OCI-LY1 (cell line): ENCODE measurements around the gene MYEOV.
A peak's percentile ranks its signal among the peaks of the same experiment; 100 is the strongest.

Experiments used
- H2AFZ ChIP-seq: fragments of 200-600 bp; sonication (generic), shearing (Covaris generic); 2 replicates; pipeline ENCODE4 v1.6.0; 2014; ENCODE audit warnings: antibody characterized with exemption, mild to moderate bottlenecking, low read length
- H3F3A ChIP-seq: fragments of 200-600 bp; sonication (generic), shearing (Covaris generic); 2 replicates; pipeline ENCODE4 v1.6.0; 2014; ENCODE audit warnings: mild to moderate bottlenecking, antibody characterized with exemption, low read length, moderate library complexity; ENCODE audit not compliant: insufficient read depth
- H3K27ac ChIP-seq: fragments of 200-600 bp; sonication (generic); 2 replicates; pipeline ENCODE4 v1.5.1; 2014; ENCODE audit warnings: low read length, mixed run types, mild to moderate bottlenecking, low read depth; ENCODE audit not compliant: poor library complexity, severe bottlenecking
- H3K27me3 ChIP-seq: fragments of 200-600 bp; sonication (generic); 2 replicates; pipeline ENCODE4 v1.6.0; 2014; ENCODE audit warnings: antibody characterized with exemption, mild to moderate bottlenecking, low read length, moderate library complexity; ENCODE audit not compliant: insufficient read depth
- H3K36me3 ChIP-seq: fragments of 200-600 bp; sonication (generic); 2 replicates; pipeline ENCODE4 v1.6.1; 2014; ENCODE audit warnings: mild to moderate bottlenecking, antibody characterized with exemption, low read length, moderate library complexity, mixed read lengths; ENCODE audit not compliant: insufficient read depth
- H3K4me1 ChIP-seq: fragments of 200-600 bp; sonication (generic); 2 replicates; pipeline ENCODE4 v1.5.1; 2014; ENCODE audit warnings: mild to moderate bottlenecking, low read length, moderate library complexity; ENCODE audit not compliant: insufficient read depth, severe bottlenecking
- H3K4me2 ChIP-seq: fragments of 200-600 bp; sonication (generic), shearing (Covaris generic); 2 replicates; pipeline ENCODE4 v1.6.1; 2014; ENCODE audit warnings: low read length
- H3K4me3 ChIP-seq: fragments of 200-600 bp; sonication (generic); 2 replicates; pipeline ENCODE4 v1.5.1; 2014; ENCODE audit warnings: low read length, low read depth, mild to moderate bottlenecking, mixed read lengths; ENCODE audit not compliant: poor library complexity, severe bottlenecking
- H3K79me2 ChIP-seq: fragments of 200-600 bp; shearing (Covaris generic); 2 replicates; pipeline ENCODE4 v1.6.1; 2016; ENCODE audit warnings: mixed run types, low read length, mixed read lengths; ENCODE audit not compliant: insufficient read depth
- H3K9ac ChIP-seq: fragments of 200-600 bp; sonication (generic), shearing (Covaris generic); 2 replicates; pipeline ENCODE4 v1.6.1; 2014; ENCODE audit warnings: mild to moderate bottlenecking, low read length, mixed read lengths
- H3K9me2 ChIP-seq: fragments of 200-600 bp; sonication (generic), shearing (Covaris generic); 2 replicates; pipeline ENCODE4 v1.6.1; 2014; ENCODE audit warnings: low read depth, mild to moderate bottlenecking, low read length, mixed read lengths
- H3K9me3 ChIP-seq: fragments of 200-600 bp; shearing (Covaris generic); 2 replicates; pipeline ENCODE4 v1.6.1; 2014; ENCODE audit warnings: low read length, mixed read lengths
- H4K20me1 ChIP-seq: fragments of 200-600 bp; sonication (generic), shearing (Covaris generic); 2 replicates; pipeline ENCODE4 v1.6.0; 2016; ENCODE audit warnings: mild to moderate bottlenecking, low read length; ENCODE audit not compliant: insufficient read depth
- EZH2 ChIP-seq: fragments of 200-600 bp; sonication (generic), shearing (Covaris generic); IDR thresholded peaks from 2 replicates; pipeline ENCODE4 v1.8.0; 2017; ENCODE audit warnings: borderline replicate concordance, mixed run types, mild to moderate bottlenecking, antibody characterized with exemption, low read length, moderate library complexity, mixed read lengths
- TF ChIP-seq, protein P1 (sequence below): fragments of 200-600 bp; sonication (generic), shearing (Covaris generic); IDR thresholded peaks from 2 replicates; pipeline ENCODE4 v1.5.1; 2017; ENCODE audit warnings: mild to moderate bottlenecking, antibody characterized with exemption, low read length, moderate library complexity, mixed read lengths

MYEOV gene

GRCh38 chr11:69295995-69296889, 2.3 kb downstream of the MYEOV start:
- Histone ChIP-seq H3K79me2 (no peaks in the 10 kb centered on the region), H3K27ac (no peak overlapping the region), H3K4me3 (no peak overlapping the region), H3K9ac (no peak overlapping the region), H4K20me1 (no peaks in the 10 kb centered on the region), H3K4me1 (peaks cover 17% of the 10 kb centered on the region), H3K9me3 (no peaks in the 10 kb centered on the region), H2AFZ (no peak overlapping the region), H3K4me2 (no peak overlapping the region), H3K27me3 (peaks cover 9% of the 10 kb centered on the region; the same call in 1 of the 2 replicates), H3K36me3 (no peaks in the 10 kb centered on the region), H3K9me2 (no peaks in the 10 kb centered on the region), H3F3A (no peaks in the 10 kb centered on the region)
- TF ChIP-seq, protein P1, sequence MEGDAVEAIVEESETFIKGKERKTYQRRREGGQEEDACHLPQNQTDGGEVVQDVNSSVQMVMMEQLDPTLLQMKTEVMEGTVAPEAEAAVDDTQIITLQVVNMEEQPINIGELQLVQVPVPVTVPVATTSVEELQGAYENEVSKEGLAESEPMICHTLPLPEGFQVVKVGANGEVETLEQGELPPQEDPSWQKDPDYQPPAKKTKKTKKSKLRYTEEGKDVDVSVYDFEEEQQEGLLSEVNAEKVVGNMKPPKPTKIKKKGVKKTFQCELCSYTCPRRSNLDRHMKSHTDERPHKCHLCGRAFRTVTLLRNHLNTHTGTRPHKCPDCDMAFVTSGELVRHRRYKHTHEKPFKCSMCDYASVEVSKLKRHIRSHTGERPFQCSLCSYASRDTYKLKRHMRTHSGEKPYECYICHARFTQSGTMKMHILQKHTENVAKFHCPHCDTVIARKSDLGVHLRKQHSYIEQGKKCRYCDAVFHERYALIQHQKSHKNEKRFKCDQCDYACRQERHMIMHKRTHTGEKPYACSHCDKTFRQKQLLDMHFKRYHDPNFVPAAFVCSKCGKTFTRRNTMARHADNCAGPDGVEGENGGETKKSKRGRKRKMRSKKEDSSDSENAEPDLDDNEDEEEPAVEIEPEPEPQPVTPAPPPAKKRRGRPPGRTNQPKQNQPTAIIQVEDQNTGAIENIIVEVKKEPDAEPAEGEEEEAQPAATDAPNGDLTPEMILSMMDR = no peak
- no peak for TF ChIP-seq EZH2

GRCh38 chr11:69296890-69297786, 3.2 kb downstream of the MYEOV start:
- Histone ChIP-seq H3K4me2 (no peak overlapping the region), H3K9me3 (no peaks in the 10 kb centered on the region), H2AFZ (no peak overlapping the region), H3K79me2 (no peaks in the 10 kb centered on the region), H3K4me3 (no peak overlapping the region), H4K20me1 (no peaks in the 10 kb centered on the region), H3K4me1 (peaks cover 17% of the 10 kb centered on the region), H3K27me3 (peaks cover 9% of the 10 kb centered on the region; the same call in 1 of the 2 replicates), H3K9me2 (no peaks in the 10 kb centered on the region), H3K27ac (no peak overlapping the region), H3K9ac (no peak overlapping the region), H3K36me3 (no peaks in the 10 kb centered on the region), H3F3A (no peaks in the 10 kb centered on the region)
- no peak for TF ChIP-seq EZH2
- TF ChIP-seq, protein P1 = no peak

GRCh38 chr11:69297787-69298266, 3.9 kb downstream of the MYEOV start:
- Histone ChIP-seq H3K4me1 (peaks cover 17% of the 10 kb centered on the region), H3K27ac (no peak overlapping the region), H3K9ac (no peak overlapping the region), H3K4me3 (no peak overlapping the region), H3K27me3 (peaks cover 9% of the 10 kb centered on the region; the same call in 1 of the 2 replicates), H3K4me2 (peak overlapping the region; percentile 37; the same call in 1 of the 2 replicates), H3K79me2 (no peaks in the 10 kb centered on the region), H4K20me1 (no peaks in the 10 kb centered on the region), H2AFZ (no peak overlapping the region), H3K9me3 (no peaks in the 10 kb centered on the region), H3K36me3 (no peaks in the 10 kb centered on the region), H3F3A (no peaks in the 10 kb centered on the region), H3K9me2 (no peaks in the 10 kb centered on the region)
- no peak for TF ChIP-seq EZH2
- TF ChIP-seq, protein P1 = no peak
